ENCODE measurements around the gene LRRC8E.
"Not testable (repeated sequence)": the region's sequence is repeated elsewhere in the genome, so short reads cannot be mapped to it uniquely, and the experiment has no call there.

LRRC8E gene

DNA sequence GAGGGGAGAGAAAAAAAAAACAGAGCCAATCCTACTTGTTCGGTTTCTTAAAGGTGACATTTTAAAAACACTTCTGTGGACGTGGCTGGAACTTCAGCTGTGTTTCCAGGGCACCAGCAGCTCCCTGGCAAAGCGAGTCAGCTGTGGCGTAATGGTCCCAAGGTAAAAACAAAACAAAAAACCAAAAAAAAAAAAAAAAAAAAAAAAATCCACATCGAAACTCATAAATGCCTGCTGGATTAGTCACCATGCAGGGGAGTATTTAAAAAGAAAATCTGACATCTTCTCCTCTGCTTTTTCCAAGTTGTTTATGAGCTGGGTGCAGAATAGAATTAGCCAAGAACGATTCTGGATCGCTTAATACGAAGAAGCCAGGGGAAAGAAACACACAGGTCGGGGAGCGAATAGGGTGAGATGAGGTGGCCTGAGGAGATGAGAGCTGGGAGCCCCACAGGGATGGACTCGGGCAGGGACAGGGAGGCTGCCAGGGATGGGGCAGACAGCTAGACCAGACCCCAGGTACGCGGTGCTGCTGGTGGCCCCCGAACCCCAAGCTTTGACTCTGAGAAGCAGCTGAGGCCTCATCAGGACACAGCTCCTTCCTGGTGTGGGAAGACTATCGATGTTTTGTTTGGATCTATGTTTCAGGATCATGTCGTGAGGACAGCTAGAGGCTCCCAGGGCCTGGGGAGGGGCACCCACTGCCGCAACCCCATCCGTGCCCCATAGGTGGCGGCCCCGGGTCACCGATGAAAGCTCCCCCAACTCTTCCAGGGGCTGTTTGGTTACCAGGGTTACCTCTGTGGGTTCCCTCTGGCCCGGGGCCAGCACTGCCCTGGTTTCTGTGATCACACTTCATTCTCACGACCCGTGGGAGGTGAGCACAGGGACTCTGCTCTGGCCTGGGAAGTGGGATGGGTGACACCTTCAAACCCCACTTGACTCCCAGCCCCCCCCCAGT is 40.7 kb downstream of the LRRC8E start:
- peak; percentile 53 to 56 (median 56) for DNase-seq (ENCODE audit: low read depth in 2 of 3, low spot score in 2 of 3)

DNA sequence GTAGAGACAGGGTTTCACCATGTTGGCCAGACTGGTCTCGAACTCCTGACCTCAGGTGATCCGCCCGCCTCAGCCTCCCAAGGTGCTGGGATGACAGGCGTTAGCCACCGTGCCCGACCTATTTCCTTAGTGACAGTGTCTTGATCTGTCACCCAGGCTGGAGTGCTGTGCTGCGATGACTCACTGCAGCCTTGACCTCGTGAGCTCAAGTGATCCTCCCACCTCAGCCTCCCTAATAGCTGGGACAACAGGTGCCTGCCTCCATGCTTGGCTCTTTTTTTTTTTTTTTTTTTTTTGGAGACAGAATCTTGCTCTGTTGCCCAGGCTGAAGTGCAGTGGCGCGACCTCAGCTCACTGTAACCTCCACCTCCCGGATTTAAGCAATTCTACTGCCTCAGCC is 41.7 kb downstream of the LRRC8E start:
- DNase-seq (ENCODE audit: low read depth in 2 of 3, low spot score in 2 of 3) = not testable (repeated sequence)

DNA sequence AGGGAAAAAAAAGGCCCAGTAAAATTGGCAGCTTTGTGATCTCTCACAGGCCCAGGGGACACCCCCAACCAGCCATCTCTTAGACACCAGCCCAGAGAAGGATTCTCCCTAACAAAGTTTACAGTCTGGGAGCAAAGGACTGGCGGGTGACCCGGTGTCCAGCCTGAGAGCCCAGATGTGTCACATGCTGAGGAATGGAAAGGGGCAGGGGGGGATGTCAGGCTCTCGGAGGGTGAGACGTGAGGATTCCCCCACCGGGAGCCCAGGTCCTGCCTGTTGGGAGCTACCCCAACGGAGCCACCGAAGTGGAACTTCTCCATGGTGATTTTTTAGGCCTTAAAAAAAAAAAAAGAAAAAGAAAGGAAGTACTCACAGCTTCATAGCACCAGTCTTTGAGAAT is 42.5 kb downstream of the LRRC8E start:
- DNase-seq (ENCODE audit: low read depth in 2 of 3, low spot score in 2 of 3) = no peak

DNA sequence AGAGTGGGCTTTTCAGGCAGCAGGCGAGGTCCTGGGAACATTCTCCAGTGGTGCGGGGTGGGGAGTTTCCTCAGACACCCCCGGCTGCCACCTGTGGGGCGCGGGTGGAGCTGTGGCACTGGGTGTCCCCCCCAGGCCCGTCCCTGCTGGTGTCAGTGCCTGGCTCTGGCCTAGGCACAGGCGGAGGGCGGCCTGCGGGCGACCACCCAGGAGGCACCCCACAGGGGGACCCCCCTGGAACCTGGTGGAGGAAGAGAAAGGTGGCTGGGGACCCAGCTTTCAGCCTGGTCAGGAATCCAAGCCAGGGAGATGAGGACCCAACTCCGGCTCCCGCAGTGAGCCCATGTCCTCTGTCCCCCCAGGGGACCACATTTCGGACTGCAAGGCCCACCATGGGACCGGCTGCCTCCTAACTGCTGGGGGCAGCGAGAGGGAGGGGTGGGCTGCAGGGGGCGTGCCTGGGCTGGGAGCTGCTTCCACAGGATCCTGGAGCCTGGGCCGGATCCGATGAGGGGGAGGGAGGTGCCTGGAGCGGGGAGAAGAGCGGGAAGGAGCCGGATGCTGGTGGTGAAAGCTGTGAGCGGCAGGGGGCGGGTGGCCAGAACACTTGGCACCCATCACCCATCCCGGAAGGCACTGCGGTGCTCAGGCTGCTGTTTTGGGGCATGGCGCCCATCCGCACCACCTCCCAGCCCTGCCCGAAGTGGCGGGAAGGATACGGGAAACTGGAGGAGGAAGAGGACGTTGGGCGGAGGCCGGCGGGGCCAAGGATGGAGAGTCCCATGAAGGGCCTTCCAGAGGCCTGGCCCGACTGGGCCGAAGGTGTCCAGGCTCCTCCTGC is 43.1 kb downstream of the LRRC8E start:
- no peak for DNase-seq (ENCODE audit: low read depth in 2 of 3, low spot score in 2 of 3)

DNA sequence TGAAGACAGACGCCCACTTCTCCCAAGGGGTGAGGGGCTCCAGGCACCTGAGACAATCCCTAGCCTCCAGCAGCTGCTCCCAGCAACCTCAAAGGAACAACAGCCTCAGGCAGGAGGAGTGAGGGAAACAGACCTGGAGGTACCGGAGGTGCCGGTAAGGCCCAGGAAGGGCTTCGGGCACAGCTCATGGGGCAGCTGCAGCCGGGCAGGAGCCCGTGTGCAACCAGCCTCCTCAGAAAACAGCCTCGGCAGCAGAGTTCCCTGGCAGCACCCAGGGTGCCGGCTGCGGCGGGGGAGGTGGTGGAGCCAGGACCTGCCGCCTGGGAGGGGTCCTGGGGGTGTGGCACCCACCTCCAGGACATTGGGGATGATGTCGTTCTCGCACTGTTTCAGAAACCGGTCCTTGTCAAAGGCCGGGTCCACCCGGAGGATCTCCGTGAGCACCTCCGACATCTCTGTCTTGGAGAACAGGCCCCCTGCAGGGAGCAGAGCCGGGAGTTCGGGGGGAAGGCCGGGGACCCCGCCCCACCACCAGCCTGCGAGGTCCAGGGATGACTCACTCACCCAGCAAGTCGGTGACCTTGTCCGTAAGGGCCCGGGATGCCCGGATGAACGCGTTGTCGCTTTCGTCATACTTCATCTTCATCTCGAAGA is 44.1 kb downstream of the LRRC8E start:
- DNase-seq (ENCODE audit: low read depth in 2 of 3, low spot score in 2 of 3) = no peak

DNA sequence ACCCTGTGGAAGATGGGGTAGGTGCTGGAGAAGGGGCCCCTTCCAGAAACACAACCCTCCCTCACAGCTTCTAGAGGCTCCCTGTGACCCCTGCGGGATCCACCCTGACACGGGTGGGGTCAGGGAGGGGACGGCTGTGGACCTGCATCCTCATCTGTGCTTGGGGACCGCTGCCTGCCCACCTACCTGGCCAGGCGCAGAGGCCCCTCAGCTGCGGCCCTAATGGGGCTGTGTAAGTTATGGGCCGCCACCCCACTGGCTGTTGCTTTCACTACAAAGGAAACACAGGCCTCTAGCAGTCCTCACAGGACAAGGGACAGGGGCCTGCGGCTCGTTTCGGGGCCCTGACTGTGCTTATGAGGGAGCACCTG is 44.6 kb downstream of the LRRC8E start:
- no peak for DNase-seq (ENCODE audit: low read depth in 2 of 3, low spot score in 2 of 3)

DNA sequence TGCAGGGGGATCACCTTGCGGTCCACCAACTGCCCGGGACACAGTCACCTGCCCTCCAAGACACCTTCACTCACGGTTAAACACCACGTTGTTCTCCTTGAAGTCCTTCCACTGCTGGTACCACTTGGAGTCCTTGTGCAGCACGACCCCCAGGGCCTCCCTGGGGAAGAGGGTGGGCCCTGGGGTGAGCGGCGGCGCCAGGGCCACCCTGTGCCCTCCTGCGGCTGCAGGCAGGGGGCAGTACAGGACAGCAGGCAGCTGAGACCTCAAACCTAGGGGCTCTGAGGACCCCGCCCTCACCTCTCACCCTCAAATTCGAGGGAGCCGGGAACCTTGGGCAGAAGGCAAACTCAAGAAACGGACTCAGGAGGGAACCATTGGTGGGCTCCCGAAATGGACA is 45.1 kb downstream of the LRRC8E start:
- DNase-seq (ENCODE audit: low read depth in 2 of 3, low spot score in 2 of 3) = no peak

DNA sequence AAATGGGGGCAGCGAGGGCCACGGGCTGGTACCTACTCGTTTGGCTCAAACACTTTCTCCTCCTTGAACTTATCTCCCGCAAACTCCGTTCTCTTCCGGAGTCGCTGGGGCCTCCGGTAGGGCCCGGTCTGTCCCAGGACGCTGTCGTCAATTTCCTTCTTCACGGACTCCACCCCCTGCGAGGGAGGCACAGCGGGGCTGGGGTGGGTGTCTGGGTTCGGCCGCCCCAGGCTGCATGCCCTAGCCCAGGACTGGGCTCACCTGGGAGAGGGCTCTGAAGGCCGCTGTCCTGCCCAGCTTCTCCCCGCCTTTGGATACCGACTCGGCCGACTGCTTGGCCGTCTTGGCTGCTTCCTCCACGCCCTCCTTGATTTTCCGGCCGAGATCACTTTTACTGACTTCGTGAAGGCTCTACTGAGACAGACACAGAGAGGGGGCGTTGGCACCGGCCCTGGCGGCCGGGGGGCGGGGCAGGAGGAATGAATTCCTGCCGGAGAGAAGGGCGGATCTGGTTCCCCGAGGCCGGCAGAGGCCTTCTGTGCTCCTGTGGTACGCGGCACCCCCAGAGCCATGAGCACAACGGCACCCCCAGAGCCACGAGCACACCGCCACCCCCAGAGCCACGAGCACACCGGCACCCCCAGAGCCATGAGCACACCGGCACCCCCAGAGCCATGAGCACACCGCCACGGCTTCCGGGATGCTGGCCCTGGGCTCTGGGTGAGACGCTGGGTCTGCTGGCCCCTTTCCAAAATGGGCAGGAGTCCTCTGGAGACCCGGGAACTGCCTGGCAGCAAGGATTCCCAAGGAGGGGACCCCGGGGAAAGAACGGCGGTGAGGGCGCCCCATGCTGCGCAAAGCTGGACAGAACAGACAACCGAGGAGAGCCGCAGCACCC is 45.8 kb downstream of the LRRC8E start:
- no peak for DNase-seq (ENCODE audit: low read depth in 2 of 3, low spot score in 2 of 3)

DNA sequence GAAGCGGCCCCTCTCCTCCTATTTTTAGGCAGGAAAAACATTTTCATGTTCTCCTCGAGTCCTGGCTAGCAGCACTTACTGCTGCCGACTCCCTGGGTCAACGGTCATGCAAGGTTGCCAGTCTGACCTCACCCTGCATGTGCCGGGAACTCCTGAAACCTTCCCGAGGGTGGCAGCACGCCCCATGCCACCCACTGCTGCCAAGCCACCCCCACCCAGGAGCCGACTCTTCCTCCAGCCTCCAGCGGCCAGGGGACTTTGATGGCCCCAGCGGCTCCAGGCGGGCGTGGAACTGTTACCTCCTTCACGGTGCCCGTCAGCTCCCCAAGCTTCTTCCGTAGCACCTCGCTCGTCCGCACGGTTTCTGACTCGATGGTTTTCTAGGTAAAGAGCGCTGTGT is 46.5 kb downstream of the LRRC8E start:
- no peak for DNase-seq (ENCODE audit: low read depth in 2 of 3, low spot score in 2 of 3)

DNA sequence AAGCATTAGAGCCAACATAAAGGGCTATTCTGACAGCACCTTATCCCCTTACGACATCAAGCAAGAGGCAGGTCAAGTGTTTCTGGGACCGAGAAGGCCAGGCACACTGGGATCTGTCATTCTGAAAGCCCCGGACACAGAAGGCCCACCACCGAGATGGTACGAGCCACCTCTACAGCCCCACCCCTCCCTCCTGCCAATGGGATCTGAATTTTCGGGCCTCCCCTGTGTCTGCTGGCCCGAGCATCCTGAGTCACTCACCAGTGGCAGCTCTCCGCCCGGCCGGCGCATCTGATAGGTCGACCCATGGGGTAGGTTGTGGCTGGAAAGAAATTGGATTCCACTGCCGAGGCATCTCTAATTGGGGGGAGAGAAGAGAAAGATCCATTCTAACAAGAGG is 52.5 kb downstream of the LRRC8E start:
- no peak for DNase-seq (ENCODE audit: low read depth in 2 of 3, low spot score in 2 of 3)

DNA sequence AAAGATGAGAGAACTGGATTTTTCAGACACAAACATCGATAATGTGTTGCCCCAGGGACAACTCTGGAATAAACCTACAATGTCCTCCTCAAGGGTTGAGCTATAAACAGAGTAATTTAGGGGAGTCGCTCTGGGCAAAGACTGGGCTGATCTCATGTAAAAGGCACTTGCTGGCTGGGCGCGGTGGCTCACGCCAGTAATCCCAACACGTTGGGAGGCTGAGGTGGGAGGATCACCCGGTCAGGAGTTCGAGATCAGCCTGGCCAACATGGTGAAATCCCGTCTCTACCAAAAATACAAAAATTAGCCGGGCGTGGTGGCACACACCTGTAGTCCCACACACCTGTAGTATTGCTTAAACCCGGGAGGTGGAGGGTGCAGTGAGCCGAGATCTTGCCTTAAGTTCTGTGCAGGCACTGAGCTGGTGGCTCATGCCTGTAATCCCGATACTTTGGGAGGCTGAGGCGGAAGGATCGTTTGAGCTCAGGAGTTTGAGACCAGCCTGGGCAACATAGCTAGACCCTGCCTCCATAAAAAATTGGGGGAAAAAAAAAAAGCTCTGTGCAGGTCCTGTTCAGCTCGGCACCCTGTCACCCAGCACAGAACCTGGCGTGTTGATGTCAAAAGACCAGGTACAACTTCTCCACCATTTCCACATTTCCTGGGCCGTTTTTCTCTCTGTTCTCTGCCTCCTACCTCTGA is 53.7 kb downstream of the LRRC8E start:
- DNase-seq (ENCODE audit: low read depth in 2 of 3, low spot score in 2 of 3) = no peak

DNA sequence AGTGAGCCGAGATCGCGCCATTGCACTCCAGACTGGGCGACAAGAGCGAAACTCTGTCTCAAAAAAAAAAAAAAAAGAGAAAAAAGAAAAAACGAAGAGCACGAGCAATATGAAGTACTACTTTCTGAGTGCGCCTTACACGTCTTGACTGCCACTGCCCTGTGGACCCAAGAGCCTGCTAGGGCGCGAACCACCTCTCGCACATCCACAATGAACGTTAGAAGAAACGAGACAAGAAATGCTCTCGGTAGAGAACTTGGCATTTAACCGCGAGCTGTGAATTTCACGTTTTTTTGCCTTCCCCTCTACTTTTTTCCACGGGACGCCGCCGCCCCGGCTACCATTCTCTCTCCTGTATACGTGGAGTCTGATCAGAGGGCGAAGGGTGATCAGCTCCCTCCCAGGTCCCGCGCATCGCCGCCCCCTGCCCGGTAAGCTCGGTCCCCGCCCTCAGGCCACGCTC is 54.7 kb downstream of the LRRC8E start:
- DNase-seq (ENCODE audit: low read depth in 2 of 3, low spot score in 2 of 3) = no peak

DNA sequence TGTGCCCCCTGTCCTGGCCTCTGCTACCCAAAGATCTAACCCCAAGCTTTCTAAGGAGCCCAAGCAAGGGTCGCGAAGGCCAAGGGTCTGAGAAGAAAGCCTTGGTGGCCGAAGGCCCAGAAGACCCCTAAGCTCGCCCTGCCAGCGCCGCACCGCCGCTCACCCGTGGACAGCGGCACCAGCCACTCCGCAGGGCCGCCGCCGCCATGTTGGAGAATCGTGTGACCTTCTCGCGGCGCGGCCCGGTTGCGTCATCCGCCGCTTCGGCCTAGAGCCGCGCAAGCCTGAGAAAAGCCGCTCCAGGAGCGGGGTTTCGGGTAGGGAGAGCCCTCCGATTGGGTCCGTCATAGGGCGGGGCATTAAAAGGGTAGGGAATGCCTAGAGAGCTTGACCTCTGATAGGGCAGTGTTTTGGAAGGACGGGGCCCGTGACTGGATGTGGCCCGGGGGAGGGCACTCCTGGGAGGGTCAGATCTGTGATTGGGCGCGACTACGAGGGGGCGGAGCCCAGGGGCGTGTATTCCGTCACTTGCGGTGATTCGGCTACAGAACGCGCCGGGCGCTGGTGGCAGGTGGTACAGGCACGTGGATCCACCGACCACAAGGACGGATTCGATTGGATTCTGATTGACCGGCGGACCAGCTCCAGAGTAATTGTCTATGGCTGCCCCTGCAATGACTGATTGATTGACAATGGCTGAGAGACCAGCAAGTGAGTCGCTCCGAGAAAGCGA is 55.3 kb downstream of the LRRC8E start, which contains the start of gene TIMM44:
TIMM44 (minus strand) TSS at position 223 of the 733 bp plus-strand sequence; CDS start at position 208, 15 bp downstream.
- peak; percentile 88 to 95 (median 93) for DNase-seq (ENCODE audit: low read depth in 2 of 3, low spot score in 2 of 3)

DNA sequence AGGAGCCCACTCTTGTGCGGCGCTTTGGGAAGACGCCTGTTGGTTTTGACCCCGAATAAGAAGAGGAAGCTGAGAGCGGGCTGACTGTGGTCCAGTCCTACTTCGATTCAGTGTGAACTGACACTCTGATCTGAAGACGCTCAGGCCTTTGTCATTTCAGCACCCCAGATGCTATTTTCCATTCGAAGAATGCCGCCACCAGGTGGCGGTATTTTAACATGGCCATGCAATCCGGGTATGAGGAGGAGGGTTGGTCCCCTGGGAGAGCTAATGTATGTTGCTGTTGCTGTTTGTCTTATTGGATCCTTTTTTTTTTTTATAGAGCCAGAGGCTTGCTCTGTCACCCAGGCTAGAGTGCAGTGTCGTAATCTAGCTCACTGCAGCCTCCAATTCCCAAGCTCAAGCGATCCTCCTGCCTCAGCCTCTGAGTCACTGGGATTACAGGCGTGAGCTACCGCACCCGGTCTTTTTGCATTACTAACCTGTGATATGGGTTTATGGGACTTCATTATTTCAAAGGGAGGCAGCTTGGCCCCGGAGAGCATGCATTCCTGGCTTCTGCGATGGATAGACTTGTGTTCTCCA is 56.0 kb downstream of the LRRC8E start:
- peak; percentile 48 to 83 (median 77) for DNase-seq (ENCODE audit: low read depth in 2 of 3, low spot score in 2 of 3)

DNA sequence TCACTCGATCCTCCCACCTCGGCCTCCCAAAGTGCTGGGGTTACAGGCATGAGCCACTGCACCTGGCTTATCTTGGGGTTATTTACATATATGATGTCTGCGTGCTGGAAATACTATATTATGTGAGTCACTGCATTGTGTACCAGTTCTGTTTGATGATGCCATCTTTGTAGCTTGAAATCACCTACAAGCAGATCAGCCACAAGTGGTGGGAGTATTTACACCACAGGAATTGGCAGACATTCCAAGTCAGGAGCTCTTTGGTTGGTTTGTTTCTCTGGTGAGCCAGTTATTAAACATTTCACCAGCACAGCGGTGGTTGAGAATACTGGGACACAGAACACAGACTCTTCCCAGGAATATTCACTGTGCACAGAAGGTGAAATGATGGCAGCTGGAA is 59.6 kb downstream of the LRRC8E start:
- no peak for DNase-seq (ENCODE audit: low read depth in 2 of 3, low spot score in 2 of 3)

Measured in activated CD8-positive, alpha-beta memory T cell treated with anti-CD3 and anti-CD28 coated beads for 48 hours (primary cell).